ENCODE results near the gene ATAD1.
"Not testable (repeated sequence)": the region's sequence is repeated elsewhere in the genome, so short reads cannot be mapped to it uniquely, and the experiment has no call there.

ATAD1 gene

DNA sequence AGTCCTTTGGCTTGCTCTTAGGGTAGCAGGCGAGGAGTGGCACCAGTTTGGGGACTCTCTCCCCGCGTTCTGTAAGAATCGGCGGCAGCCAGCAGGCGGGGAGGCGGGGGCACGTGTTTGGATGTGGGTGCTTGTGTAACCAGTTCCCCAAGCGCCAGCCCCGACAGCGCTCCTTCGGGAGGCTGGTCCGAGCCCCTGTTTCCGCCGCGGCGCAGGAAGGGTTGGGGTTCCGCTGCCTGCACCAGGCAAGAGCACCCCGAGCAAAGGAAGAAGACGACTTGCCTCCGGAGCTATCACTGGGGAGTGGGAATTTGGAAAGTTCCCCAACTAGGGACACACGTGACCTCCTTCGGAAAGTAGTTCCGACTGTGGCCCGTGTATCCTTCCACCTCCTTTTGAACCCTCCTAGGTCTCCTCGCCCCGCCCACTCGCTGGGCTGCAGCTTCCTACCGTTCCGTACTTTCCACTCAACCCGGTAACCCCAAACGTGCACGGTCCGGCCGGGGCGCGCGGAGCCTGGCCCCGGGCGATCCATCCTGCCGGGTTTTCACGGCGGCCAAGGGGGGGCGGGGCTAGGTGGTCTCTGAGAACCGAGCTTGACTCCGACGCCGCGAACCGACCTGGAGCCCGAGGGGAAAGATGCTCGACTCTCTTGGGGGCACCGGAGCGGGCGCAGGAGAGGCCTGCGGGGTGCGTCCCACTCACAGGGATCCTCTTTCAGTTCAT lies 44.1 kb upstream of the ATAD1 start:
- Histone ChIP-seq H3K4me1 (ENCODE audit: insufficient read depth, poor library complexity, severe bottlenecking) (no peaks in the 10 kb centered on the region), H3K27ac (ENCODE audit: poor library complexity, severe bottlenecking) (peak overlapping the region; percentile 91), H3K9me3 (ENCODE audit: severe bottlenecking) (no peaks in the 10 kb centered on the region), H3K27me3 (ENCODE audit: insufficient read depth, poor library complexity, severe bottlenecking) (no peaks in the 10 kb centered on the region), H3K36me3 (ENCODE audit: low read depth) (peaks cover 6% of the 10 kb centered on the region), H3K4me3 (ENCODE audit: severe bottlenecking) (peak overlapping the region; percentile 95)
- DNase-seq (ENCODE audit: low spot score) (peak; percentile 91), ATAC-seq (ENCODE audit: low read depth) (peak; percentile 26)
- TF ChIP-seq, protein P1, sequence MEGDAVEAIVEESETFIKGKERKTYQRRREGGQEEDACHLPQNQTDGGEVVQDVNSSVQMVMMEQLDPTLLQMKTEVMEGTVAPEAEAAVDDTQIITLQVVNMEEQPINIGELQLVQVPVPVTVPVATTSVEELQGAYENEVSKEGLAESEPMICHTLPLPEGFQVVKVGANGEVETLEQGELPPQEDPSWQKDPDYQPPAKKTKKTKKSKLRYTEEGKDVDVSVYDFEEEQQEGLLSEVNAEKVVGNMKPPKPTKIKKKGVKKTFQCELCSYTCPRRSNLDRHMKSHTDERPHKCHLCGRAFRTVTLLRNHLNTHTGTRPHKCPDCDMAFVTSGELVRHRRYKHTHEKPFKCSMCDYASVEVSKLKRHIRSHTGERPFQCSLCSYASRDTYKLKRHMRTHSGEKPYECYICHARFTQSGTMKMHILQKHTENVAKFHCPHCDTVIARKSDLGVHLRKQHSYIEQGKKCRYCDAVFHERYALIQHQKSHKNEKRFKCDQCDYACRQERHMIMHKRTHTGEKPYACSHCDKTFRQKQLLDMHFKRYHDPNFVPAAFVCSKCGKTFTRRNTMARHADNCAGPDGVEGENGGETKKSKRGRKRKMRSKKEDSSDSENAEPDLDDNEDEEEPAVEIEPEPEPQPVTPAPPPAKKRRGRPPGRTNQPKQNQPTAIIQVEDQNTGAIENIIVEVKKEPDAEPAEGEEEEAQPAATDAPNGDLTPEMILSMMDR (IDR thresholded peaks at IDR 0.05; ENCODE audit: poor library complexity, severe bottlenecking) = no peak

DNA sequence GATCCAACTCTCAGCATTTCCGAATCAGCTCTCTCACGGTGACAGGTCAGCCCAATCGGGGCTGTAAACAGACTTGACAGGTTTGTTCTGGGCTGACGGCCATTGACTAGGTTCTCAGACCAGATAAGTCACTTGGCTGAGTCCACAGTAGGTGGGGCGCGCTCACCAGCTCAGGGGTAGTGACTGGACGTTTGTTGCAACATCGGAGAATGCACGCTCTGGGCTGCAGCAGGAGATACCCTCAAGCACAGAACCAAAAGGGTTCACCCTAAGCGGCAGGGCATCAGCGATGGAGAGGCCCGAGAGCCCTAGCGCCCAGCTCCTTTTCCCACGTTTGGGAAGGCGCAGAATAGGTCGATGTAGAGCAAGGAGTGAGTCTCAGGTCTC lies 43.5 kb upstream of the ATAD1 start:
- Histone ChIP-seq H3K36me3 (ENCODE audit: low read depth) (0 out of 2 replicates have a peak, but pooled peaks cover 2% of the 10 kb centered on the region), H3K9me3 (ENCODE audit: severe bottlenecking) (no peaks in the 10 kb centered on the region), H3K27me3 (ENCODE audit: insufficient read depth, poor library complexity, severe bottlenecking) (no peaks in the 10 kb centered on the region), H3K27ac (ENCODE audit: poor library complexity, severe bottlenecking) (peak overlapping the region; percentile 91), H3K4me1 (ENCODE audit: insufficient read depth, poor library complexity, severe bottlenecking) (no peaks in the 10 kb centered on the region), H3K4me3 (ENCODE audit: severe bottlenecking) (peak overlapping the region; percentile 95)
- ATAC-seq (ENCODE audit: low read depth) (peak; percentile 54), DNase-seq (ENCODE audit: low spot score) (peak; percentile 89)
- TF ChIP-seq, protein P1 (IDR thresholded peaks at IDR 0.05; ENCODE audit: poor library complexity, severe bottlenecking) = peak; percentile 53

DNA sequence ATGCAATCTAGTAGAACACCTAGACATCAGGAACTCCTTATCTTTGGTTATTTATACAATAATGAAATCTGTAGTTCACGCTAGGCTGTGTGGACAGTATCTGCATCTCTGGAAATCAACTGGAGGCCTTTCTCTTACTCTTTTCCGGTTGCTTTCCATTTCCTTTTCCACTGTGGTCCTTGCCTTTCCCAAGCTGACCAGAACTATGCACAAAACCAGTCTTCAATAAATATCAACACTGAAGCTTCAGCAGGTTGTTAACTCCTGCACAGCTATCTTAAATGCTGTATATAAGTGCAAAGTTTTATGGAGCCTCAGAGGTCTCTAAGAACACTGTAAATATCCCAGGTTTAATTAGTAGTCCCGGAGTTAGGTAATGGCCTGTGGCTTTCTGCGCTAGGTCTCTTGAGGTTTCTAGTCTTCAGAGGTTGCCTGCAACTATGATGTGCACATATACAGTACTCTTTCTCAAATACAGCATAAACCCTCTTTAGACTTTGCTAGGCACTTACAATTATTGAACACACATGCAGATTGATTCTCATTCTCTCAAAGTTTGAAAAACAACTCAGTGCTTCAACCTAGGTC lies 42.9 kb upstream of the ATAD1 start:
- TF ChIP-seq, protein P1 (IDR thresholded peaks at IDR 0.05; ENCODE audit: poor library complexity, severe bottlenecking) = no peak
- no peak for DNase-seq (ENCODE audit: low spot score)
- peak overlapping the region; percentile 91 for H3K27ac ChIP-seq (ENCODE audit: poor library complexity, severe bottlenecking)

DNA sequence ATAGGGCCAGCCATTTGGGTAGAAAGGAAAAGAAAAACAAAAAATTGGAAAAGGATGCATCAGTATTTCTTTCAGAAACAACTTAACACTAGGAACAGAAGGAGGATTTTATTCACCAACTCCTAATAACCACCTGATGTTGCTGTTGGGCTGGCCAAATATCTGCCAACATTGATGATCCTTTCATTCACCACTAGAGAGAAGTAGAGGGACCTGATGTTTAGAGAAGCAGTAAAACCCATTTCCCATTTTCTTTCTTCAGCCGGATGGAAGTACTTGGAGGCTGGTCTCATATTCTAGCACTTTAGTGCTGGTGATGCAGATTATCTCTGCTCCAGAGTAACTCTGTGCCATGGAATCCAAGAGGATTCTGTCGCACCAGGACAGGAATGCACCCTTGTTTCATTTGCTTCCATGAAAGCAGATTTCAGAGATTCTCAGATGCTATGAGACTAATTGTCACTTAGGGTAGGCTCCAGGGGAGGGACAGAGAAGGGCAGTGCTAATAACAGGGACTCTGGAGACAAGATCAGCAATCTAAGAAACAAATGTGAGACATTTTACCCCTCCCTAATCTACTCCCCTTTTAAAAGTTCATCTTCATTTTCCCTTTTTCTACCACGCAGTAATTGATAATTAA lies 42.2 kb upstream of the ATAD1 start:
- Histone ChIP-seq H3K9me3 (ENCODE audit: severe bottlenecking) (no peaks in the 10 kb centered on the region), H3K27me3 (ENCODE audit: insufficient read depth, poor library complexity, severe bottlenecking) (no peaks in the 10 kb centered on the region), H3K4me1 (ENCODE audit: insufficient read depth, poor library complexity, severe bottlenecking) (no peaks in the 10 kb centered on the region), H3K27ac (ENCODE audit: poor library complexity, severe bottlenecking) (no peak overlapping the region), H3K4me3 (ENCODE audit: severe bottlenecking) (no peak overlapping the region), H3K36me3 (ENCODE audit: low read depth) (0 out of 2 replicates have a peak, but pooled peaks cover 2% of the 10 kb centered on the region)
- DNase-seq (ENCODE audit: low spot score) (no peak), ATAC-seq (ENCODE audit: low read depth) (no peak)
- TF ChIP-seq, protein P1 (IDR thresholded peaks at IDR 0.05; ENCODE audit: poor library complexity, severe bottlenecking) = peak; percentile 78

More for the DNA sequence above, 42.9 kb upstream of the ATAD1 start:
- Histone ChIP-seq H3K4me3 (ENCODE audit: severe bottlenecking) (no peak overlapping the region), H3K4me1 (ENCODE audit: insufficient read depth, poor library complexity, severe bottlenecking) (no peaks in the 10 kb centered on the region), H3K27me3 (ENCODE audit: insufficient read depth, poor library complexity, severe bottlenecking) (no peaks in the 10 kb centered on the region), H3K36me3 (ENCODE audit: low read depth) (0 out of 2 replicates have a peak, but pooled peaks cover 2% of the 10 kb centered on the region), H3K9me3 (ENCODE audit: severe bottlenecking) (no peaks in the 10 kb centered on the region)
- no peak for ATAC-seq (ENCODE audit: low read depth)

DNA sequence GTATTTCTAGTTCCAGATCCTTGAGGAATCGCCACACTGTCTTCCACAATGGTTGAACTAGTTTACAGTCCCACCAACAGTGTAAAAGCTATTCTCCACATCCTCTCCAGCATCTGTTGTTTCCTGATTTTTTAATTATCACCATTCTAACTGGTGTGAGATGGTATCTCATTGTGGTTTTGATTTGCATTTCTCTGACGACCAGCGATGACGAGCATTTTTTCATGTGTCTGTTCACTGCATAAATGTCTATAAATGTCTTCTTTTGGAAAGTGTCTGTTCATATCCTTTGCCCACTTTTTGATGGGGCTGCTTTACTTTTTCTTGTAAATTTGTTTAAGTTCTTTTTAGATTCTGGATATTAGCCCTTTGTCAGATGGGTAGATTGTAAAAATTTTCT lies 37.6 kb upstream of the ATAD1 start:
- not testable (repeated sequence) for ATAC-seq (ENCODE audit: low read depth); DNase-seq (ENCODE audit: low spot score); H3K36me3 ChIP-seq (ENCODE audit: low read depth); H3K9me3 ChIP-seq (ENCODE audit: severe bottlenecking); H3K27ac ChIP-seq (ENCODE audit: poor library complexity, severe bottlenecking); H3K27me3 ChIP-seq (ENCODE audit: insufficient read depth, poor library complexity, severe bottlenecking); H3K4me3 ChIP-seq (ENCODE audit: severe bottlenecking); H3K4me1 ChIP-seq (ENCODE audit: insufficient read depth, poor library complexity, severe bottlenecking)

DNA sequence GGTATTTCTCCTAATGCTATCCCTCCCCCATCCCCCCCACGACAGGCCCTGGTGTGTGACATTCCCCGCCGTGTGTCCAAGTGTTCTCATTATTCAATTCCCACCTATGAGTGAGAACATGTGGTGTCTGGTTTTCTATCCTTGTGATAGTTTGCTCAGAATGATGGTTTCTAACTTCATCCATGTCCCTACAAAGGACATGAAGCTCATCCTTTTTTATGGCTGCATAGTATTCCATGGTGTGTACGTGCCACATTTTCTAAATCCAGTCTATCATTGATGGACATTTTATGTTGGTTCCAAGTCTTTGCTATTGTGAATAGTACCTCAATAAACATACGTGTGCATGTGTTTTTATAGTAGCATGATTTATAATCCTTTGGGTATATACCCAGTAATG lies 37.2 kb upstream of the ATAD1 start:
- not testable (repeated sequence) for H3K9me3 ChIP-seq (ENCODE audit: severe bottlenecking); H3K27me3 ChIP-seq (ENCODE audit: insufficient read depth, poor library complexity, severe bottlenecking); H3K4me3 ChIP-seq (ENCODE audit: severe bottlenecking); ATAC-seq (ENCODE audit: low read depth); DNase-seq (ENCODE audit: low spot score); H3K4me1 ChIP-seq (ENCODE audit: insufficient read depth, poor library complexity, severe bottlenecking); H3K36me3 ChIP-seq (ENCODE audit: low read depth); H3K27ac ChIP-seq (ENCODE audit: poor library complexity, severe bottlenecking)
